Karpas-422 (cell line): Measurements from ENCODE around the gene CENPI. TPM values are rescaled to one million over a fixed set of nuclear protein-coding genes. Genes with fewer than 3 reads are reported as not detected.

Source experiments
- total RNA-seq: library from RNA; depleted of rRNA; stranded (reverse); fragments of >200 nt; shearing (Covaris generic); gene quantifications from 2 replicates; pipeline ENCODE4 v1.2.3, GENCODE V29; 2014; ENCODE audit warnings: low replicate concordance; rRNA removed

CENPI gene
- total RNA-seq, 1 experiment from 2014 or later, result 13.5 TPM

Other genes starting within 250 kb of the CENPI start
- not detected in 2 replicates for gene NOX1, start 223.8 kb upstream of the CENPI start, total RNA-seq
- not detected in 2 replicates for gene XKRX, start 169.3 kb upstream of the CENPI start, total RNA-seq
- gene ARL13A, start 128.5 kb upstream of the CENPI start, total RNA-seq, result not detected in 2 replicates
- gene TRMT2B, start 46.1 kb upstream of the CENPI start, total RNA-seq, result 11.3 and 11.6 TPM in 2 replicates
- 0.11 TPM in 1 of 2 replicates, not detected in the other for gene TMEM35A, start 19.3 kb upstream of the CENPI start, total RNA-seq
- 0.04 TPM in 2 replicates for gene DRP2, start 121.6 kb downstream of the CENPI start, total RNA-seq
- not detected in 2 replicates for gene TAF7L, start 193.1 kb downstream of the CENPI start, total RNA-seq